AG10803 (cell line): ENCODE results near the gene ZRANB1.

Experiments used
- DNase-seq: peaks from one replicate; pipeline ENCODE4 v3.0.0; 2010; ENCODE audit warnings: low read depth
- H3K4me3 ChIP-seq: 2 replicates; pipeline ENCODE4 v1.5.1; 2011; ENCODE audit warnings: mild to moderate bottlenecking, low read length, control low read depth
- CTCF ChIP-seq: conservative IDR thresholded peaks from 2 replicates; pipeline ENCODE4 v1.5.1; 2011; ENCODE audit warnings: mild to moderate bottlenecking, low read length, control low read depth, inconsistent platforms

ZRANB1 gene

GRCh38 chr10:124993345-124993708 lies 51.4 kb downstream of the ZRANB1 start:
- no peak for TF ChIP-seq CTCF
- no peak overlapping the region for H3K4me3 ChIP-seq
- no peak for DNase-seq

GRCh38 chr10:124993736-124994451 lies 52.0 kb downstream of the ZRANB1 start:
- H3K4me3 ChIP-seq: no peak overlapping the region
- DNase-seq: no peak
- TF ChIP-seq CTCF: no peak

GRCh38 chr10:124994573-124995473 lies 52.9 kb downstream of the ZRANB1 start:
- H3K4me3 ChIP-seq: no peak overlapping the region
- TF ChIP-seq CTCF: no peak
- DNase-seq: no peak

GRCh38 chr10:124995605-124996004 lies 53.7 kb downstream of the ZRANB1 start:
- TF ChIP-seq CTCF: no peak
- DNase-seq: no peak

GRCh38 chr10:124996127-124996853 lies 54.4 kb downstream of the ZRANB1 start:
- TF ChIP-seq CTCF: no peak
- no peak overlapping the region for H3K4me3 ChIP-seq
- DNase-seq: no peak

More at GRCh38 chr10:124995605-124996004, 53.7 kb downstream of the ZRANB1 start:
- no peak overlapping the region for H3K4me3 ChIP-seq

GRCh38 chr10:124996854-124997215 lies 54.9 kb downstream of the ZRANB1 start:
- no peak for DNase-seq
- TF ChIP-seq CTCF: no peak
- H3K4me3 ChIP-seq: no peak overlapping the region
